Activated T-helper 2 cell treated with anti-CD3 and anti-CD28 coated beads, Interferon-gamma antibody, Interleukin-2, Interleukin-4, amounts not matched to agents 10 μg/mL and 5 μg/mL and 100 μg/mL, durations not matched to agents 14 hours and 24 hours and 36 hours (primary cell): ENCODE data around the gene ZNF746. TPM values are rescaled to one million over a fixed set of nuclear protein-coding genes. Genes with fewer than 3 reads are reported as not detected.

Experiments
- DNase-seq: peaks from one replicate; pipeline ENCODE4 v3.0.0; 2021; ENCODE audit warnings: low spot score
- H3K27ac Mint-ChIP-seq: one replicate; pipeline ENCODE4 v1.8.0; 2021; ENCODE audit warnings: mixed read lengths
- H3K27me3 Mint-ChIP-seq: one replicate; pipeline ENCODE4 v1.8.0; 2021; ENCODE audit warnings: low read depth, mixed read lengths
- H3K36me3 Mint-ChIP-seq: one replicate; pipeline ENCODE4 v1.8.0; 2021; ENCODE audit warnings: low read depth, mixed read lengths
- H3K4me1 Mint-ChIP-seq: one replicate; pipeline ENCODE4 v1.8.0; 2021; ENCODE audit warnings: low read depth, mixed read lengths
- H3K4me3 Mint-ChIP-seq: one replicate; pipeline ENCODE4 v1.8.0; 2021; ENCODE audit warnings: low read depth, mild to moderate bottlenecking, moderate library complexity, mixed read lengths
- H3K9me3 Mint-ChIP-seq: one replicate; pipeline ENCODE4 v1.8.0; 2021; ENCODE audit warnings: mixed read lengths
- intact Hi-C: fragments of 100-400 bp; cut with micrococcal nuclease; formaldehyde crosslinking; loops from one replicate; pipeline ENCODE4 v1.15.1; 2023
- total RNA-seq: library from RNA; stranded (reverse); gene quantifications from 2 replicates; pipeline ENCODE4 v1.2.3, GENCODE V29; 2022

Gene ZNF746
- 23.7 and 26.4 TPM in 2 replicates for total RNA-seq

- DNase-seq: peak; percentile 78
- Mint-ChIP-seq H3K27me3 (no peaks in the 10 kb centered on the region), H3K36me3 (peaks cover 29% of the 10 kb centered on the region)
Measured at GRCh38 chr7:149497467-149498261, at the start of gene ZNF746. Gene ZNF746 (minus strand): TSS chr7:149497809. CDS start chr7:149497536, 273 bp downstream.

GRCh38 chr7:149547126-149547525 is 49.5 kb upstream of the ZNF746 start:
- Mint-ChIP-seq H3K27ac (no peak overlapping the region), H3K36me3 (peaks cover 73% of the 10 kb centered on the region), H3K4me1 (peaks cover 2% of the 10 kb centered on the region), H3K9me3 (no peaks in the 10 kb centered on the region), H3K27me3 (no peaks in the 10 kb centered on the region), H3K4me3 (no peak overlapping the region)
- DNase-seq: no peak
- intact Hi-C loops: no loop called here

More at GRCh38 chr7:149497467-149498261, at the start of gene ZNF746:
- Mint-ChIP-seq H3K4me1 (peaks cover 32% of the 10 kb centered on the region), H3K9me3 (no peaks in the 10 kb centered on the region), H3K27ac (peak within 1 kb of the TSS; percentile 97), H3K4me3 (peak within 1 kb of the TSS; percentile 96)
- intact Hi-C loops: loop anchor here (1.0 to 10.0 kb wide), 6 partner anchors 37 to 350 kb away; partner anchors contain the start of genes ZNF398 and ZNF783

- H3K4me1 Mint-ChIP-seq: peaks cover 2% of the 10 kb centered on the region
- intact Hi-C loops: no loop called here
- H3K4me3 Mint-ChIP-seq: no peak overlapping the region
- DNase-seq: no peak
- H3K36me3 Mint-ChIP-seq: peaks cover 65% of the 10 kb centered on the region
- H3K27me3 Mint-ChIP-seq: no peaks in the 10 kb centered on the region
- no peak overlapping the region for H3K27ac Mint-ChIP-seq
- peaks cover 3% of the 10 kb centered on the region for H3K9me3 Mint-ChIP-seq
Measured at GRCh38 chr7:149546331-149546730, 48.7 kb upstream of the ZNF746 start.

- no peaks in the 10 kb centered on the region for H3K27me3 Mint-ChIP-seq
- peaks cover 9% of the 10 kb centered on the region for H3K9me3 Mint-ChIP-seq
- H3K36me3 Mint-ChIP-seq: peaks cover 51% of the 10 kb centered on the region
- no peak overlapping the region for H3K27ac Mint-ChIP-seq
- DNase-seq: no peak
- H3K4me3 Mint-ChIP-seq: no peak overlapping the region
- intact Hi-C loops: no loop called here
- peaks cover 2% of the 10 kb centered on the region for H3K4me1 Mint-ChIP-seq
Measured at GRCh38 chr7:149544028-149544427, 46.4 kb upstream of the ZNF746 start.

- Mint-ChIP-seq H3K27ac (no peak overlapping the region), H3K36me3 (peaks cover 13% of the 10 kb centered on the region), H3K4me1 (peaks cover 5% of the 10 kb centered on the region), H3K4me3 (no peak overlapping the region), H3K27me3 (no peaks in the 10 kb centered on the region), H3K9me3 (peaks cover 62% of the 10 kb centered on the region)
- intact Hi-C loops: no loop called here
- DNase-seq: no peak
Measured at GRCh38 chr7:149532654-149533053, 35.0 kb upstream of the ZNF746 start.

GRCh38 chr7:149529136-149529718 is 31.6 kb upstream of the ZNF746 start:
- Mint-ChIP-seq H3K9me3 (peaks cover 53% of the 10 kb centered on the region), H3K4me1 (no peaks in the 10 kb centered on the region), H3K27ac (no peak overlapping the region), H3K27me3 (peaks cover 1% of the 10 kb centered on the region), H3K36me3 (peaks cover 11% of the 10 kb centered on the region), H3K4me3 (no peak overlapping the region)
- DNase-seq: no peak
- intact Hi-C loops: no loop called here

GRCh38 chr7:149527414-149527813 is 29.8 kb upstream of the ZNF746 start:
- Mint-ChIP-seq H3K4me3 (no peak overlapping the region), H3K4me1 (no peaks in the 10 kb centered on the region), H3K9me3 (peaks cover 52% of the 10 kb centered on the region), H3K36me3 (peaks cover 11% of the 10 kb centered on the region), H3K27me3 (peaks cover 1% of the 10 kb centered on the region), H3K27ac (no peak overlapping the region)
- no peak for DNase-seq
- intact Hi-C loops: no loop called here

- peaks cover 41% of the 10 kb centered on the region for H3K9me3 Mint-ChIP-seq
- DNase-seq: no peak
- intact Hi-C loops: no loop called here
- H3K27ac Mint-ChIP-seq: no peak overlapping the region
- peaks cover 7% of the 10 kb centered on the region for H3K36me3 Mint-ChIP-seq
- no peak overlapping the region for H3K4me3 Mint-ChIP-seq
- no peaks in the 10 kb centered on the region for H3K4me1 Mint-ChIP-seq
- H3K27me3 Mint-ChIP-seq: peaks cover 1% of the 10 kb centered on the region
Measured at GRCh38 chr7:149525280-149525679, 27.7 kb upstream of the ZNF746 start.

- no peak overlapping the region for H3K4me3 Mint-ChIP-seq
- DNase-seq: no peak
- H3K27me3 Mint-ChIP-seq: peaks cover 1% of the 10 kb centered on the region
- no peaks in the 10 kb centered on the region for H3K4me1 Mint-ChIP-seq
- H3K27ac Mint-ChIP-seq: no peak overlapping the region
- peaks cover 7% of the 10 kb centered on the region for H3K36me3 Mint-ChIP-seq
- intact Hi-C loops: no loop called here
- H3K9me3 Mint-ChIP-seq: peaks cover 32% of the 10 kb centered on the region
Measured at GRCh38 chr7:149524394-149524793, 26.8 kb upstream of the ZNF746 start.

GRCh38 chr7:149510248-149510647 is 12.6 kb upstream of the ZNF746 start:
- peaks cover 75% of the 10 kb centered on the region for H3K9me3 Mint-ChIP-seq
- intact Hi-C loops: no loop called here
- peaks cover 9% of the 10 kb centered on the region for H3K36me3 Mint-ChIP-seq
- H3K4me1 Mint-ChIP-seq: no peaks in the 10 kb centered on the region
- no peak for DNase-seq
- no peak overlapping the region for H3K4me3 Mint-ChIP-seq
- peaks cover 4% of the 10 kb centered on the region for H3K27me3 Mint-ChIP-seq
- H3K27ac Mint-ChIP-seq: no peak overlapping the region

- intact Hi-C loops: no loop called here
- no peaks in the 10 kb centered on the region for H3K4me1 Mint-ChIP-seq
- no peak overlapping the region for H3K27ac Mint-ChIP-seq
- H3K27me3 Mint-ChIP-seq: peaks cover 2% of the 10 kb centered on the region
- peaks cover 9% of the 10 kb centered on the region for H3K36me3 Mint-ChIP-seq
- no peak overlapping the region for H3K4me3 Mint-ChIP-seq
- no peak for DNase-seq
- H3K9me3 Mint-ChIP-seq: peaks cover 77% of the 10 kb centered on the region
Measured at GRCh38 chr7:149509774-149510173, 12.2 kb upstream of the ZNF746 start.

GRCh38 chr7:149505551-149505950 is 7.9 kb upstream of the ZNF746 start:
- Mint-ChIP-seq H3K36me3 (peaks cover 9% of the 10 kb centered on the region), H3K27ac (no peak overlapping the region), H3K9me3 (peaks cover 48% of the 10 kb centered on the region), H3K4me3 (no peak overlapping the region), H3K4me1 (peaks cover under 1% of the 10 kb centered on the region), H3K27me3 (peaks cover 2% of the 10 kb centered on the region)
- intact Hi-C loops: no loop called here
- DNase-seq: no peak

GRCh38 chr7:149501651-149502050 is 4.0 kb upstream of the ZNF746 start:
- intact Hi-C loops: no loop called here
- Mint-ChIP-seq H3K9me3 (peaks cover 23% of the 10 kb centered on the region), H3K4me3 (no peak overlapping the region), H3K27me3 (peaks cover 2% of the 10 kb centered on the region), H3K4me1 (peaks cover 15% of the 10 kb centered on the region), H3K36me3 (peaks cover 7% of the 10 kb centered on the region), H3K27ac (no peak overlapping the region)
- no peak for DNase-seq
